Uterus (tissue), 2 donors: ENCODE data around the gene FLNA.

ENCODE experiments used
- CTCF ChIP-seq, 4 experiments: fragments of 200-600 bp in 2 of 4; fragments of 450-650 bp in 2 of 4; sonication (generic) in 2 of 4; IDR thresholded peaks; one replicate each; pipeline ENCODE4 v1.5.1; 2016 to 2019; ENCODE audit warnings: antibody characterized with exemption in 4 of 4, mild to moderate bottlenecking in 2 of 4, moderate library complexity in 1 of 4
- POLR2A ChIP-seq, 2 donors: fragments of 450-650 bp; IDR thresholded peaks; one replicate each; pipeline ENCODE4 v1.6.1; 2016; ENCODE audit warnings: antibody characterized with exemption in 2 of 2, mild to moderate bottlenecking in 1 of 2, moderate library complexity in 1 of 2

- TF ChIP-seq POLR2A (IDR thresholded peaks at IDR 0.05) (no peak), CTCF (IDR thresholded peaks at IDR 0.05) (no peak)
These were observed 22.0 kb downstream of the FLNA start for GRCh38 chrX:154352466-154352865.
